ENCODE measurements around the gene TRPM5.
A peak's percentile ranks its signal among the peaks of the same experiment; 100 is the strongest.

TRPM5 gene

DNA sequence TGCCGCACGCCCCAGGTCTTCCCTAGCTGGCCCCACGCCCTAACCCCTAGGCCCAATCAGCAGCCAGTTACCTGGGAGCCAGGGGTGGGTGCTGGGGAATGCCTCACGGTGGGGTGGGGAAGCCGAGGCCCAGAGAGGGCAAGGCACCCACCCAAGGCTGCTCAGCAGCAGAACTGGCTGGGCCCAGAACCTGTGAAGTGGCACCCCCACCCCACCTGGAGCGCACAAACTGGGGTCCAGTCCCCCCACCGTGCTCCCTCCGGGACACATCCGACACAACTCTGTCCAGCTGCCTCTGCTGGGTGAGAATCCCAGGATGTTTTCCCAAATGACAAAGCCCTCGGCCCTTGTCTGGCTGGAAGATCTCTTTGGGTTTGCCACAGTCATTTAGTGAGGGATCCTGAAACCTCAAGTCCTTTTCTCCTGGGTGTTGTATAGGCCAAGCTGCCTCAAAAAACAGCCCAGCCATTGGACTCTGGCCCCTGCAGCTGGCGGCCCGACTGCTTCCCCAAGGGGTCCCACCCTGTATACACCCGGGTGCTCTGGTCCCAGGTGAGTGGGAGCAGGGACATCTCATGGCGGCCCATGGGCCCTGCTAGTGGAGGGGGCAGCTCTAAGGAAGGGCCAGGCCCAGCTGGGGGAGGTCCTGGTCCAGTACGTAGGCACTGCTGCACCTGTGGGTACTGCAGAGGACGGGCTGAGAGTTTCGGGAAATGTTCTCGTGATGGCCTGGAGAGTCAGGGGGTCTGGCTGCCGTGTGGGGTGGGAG is 22.9 kb downstream of the TRPM5 start:
- DNase-seq (ENCODE audit: low read depth, low spot score) = no peak

DNA sequence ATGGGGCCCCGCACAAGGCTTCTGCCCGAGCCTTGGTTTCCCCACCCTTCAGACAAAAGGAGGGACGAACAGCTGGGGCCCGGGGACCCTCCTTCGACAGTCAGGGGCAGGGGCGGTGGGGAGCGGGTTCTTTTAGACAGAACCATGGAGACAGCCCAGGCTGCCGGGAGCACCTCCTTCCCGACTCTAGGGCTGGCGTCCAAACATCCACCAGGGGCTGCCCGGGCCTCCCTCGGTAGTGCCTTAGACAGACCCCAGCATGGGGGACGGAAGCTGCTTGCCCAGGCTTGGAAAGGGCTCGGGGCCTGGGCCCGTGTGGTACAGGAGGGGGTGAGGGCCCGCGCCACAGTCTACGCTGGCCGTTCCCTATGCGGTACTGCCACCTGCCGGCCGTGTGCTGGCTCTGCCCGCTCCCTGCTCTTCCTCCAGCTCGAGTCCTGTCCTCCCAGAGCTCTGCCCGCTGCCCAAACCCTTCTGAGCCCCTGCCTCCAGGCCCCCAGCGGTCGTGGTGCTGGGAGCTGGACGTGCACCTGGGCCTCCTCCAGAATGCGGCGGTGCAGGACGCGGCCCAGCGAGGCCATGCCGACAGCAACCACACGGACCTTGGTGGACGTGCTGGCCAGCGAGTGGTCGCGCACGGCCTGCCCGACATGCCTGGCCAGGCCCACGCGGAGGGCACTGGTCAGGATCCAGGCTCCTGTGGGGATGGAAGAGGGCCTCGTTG is 23.6 kb downstream of the TRPM5 start:
- peak; percentile 29 for DNase-seq (ENCODE audit: low read depth, low spot score)

DNA sequence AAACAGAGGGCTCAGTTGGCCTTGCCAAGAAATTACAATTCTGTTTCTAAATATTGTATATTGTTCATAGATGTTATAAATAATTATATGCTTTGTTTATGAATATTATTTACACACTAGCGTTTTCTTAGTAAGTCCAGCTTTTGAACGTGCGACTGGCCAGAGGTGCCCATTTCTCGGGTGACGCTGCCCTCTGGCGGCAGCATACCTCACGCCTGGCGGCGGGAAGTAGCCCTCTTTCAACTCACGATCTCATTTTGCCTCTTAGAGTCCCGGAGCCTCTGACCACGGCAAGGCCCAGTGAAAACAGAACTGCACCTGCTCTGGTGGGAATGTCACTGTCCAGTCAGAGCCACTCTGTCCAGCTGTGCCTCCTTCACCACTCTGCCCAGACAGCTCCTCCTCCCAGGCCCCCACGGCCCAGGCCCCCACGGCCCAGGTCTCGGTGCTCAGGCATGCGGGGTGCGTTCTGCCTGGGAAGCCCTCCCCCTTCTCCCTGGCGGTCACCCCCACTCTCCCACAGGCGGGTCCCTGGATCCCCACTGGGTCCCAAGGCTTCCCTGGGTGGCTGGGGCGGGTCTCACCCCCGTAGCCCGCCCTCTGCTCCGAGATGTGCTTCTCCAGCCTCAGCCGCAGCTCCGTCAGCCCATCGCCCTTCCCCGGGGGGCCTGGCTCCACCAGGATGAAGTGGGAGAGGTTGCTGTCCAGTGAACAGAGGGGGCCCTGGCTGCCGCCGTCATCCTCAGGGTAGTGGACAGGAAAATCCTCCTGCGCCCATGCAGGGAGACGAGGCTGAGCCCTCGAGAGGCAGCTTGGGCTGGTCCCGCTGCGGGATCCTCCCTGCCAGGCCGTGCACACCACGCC is 24.4 kb downstream of the TRPM5 start:
- peak; percentile 35 for DNase-seq (ENCODE audit: low read depth, low spot score)

DNA sequence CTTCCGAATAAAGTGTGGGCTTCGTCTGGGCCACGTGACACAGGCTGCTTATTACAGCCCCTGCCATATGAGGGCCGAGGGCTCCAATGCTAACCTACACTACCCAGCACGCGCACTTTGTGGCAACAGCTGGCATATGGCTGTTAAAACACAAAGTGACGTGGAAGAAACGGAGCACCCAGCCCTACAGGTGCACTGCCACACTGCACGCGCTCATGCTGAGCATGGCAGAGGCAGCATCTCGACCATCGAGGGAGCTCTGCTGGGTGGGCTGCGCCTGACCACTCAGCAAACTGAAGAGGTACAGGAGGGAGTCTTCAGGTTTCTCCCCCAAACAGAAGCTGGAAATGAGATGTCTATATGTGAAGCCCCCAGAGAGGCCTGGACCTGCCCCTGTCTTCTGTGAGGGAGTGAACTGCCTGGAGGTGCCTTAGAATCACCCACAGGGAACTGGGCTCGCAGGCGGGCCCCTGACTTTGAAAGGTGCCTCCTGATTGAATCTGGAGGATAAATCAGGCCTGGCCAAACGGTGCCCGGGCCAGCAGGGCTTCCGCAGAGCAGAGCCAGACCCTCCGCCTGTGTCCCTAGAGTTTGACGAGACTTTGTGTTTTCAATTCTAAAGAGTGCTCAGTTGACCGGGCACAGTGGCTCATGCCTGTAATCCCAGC is 25.5 kb downstream of the TRPM5 start:
- no peak for DNase-seq (ENCODE audit: low read depth, low spot score)

DNA sequence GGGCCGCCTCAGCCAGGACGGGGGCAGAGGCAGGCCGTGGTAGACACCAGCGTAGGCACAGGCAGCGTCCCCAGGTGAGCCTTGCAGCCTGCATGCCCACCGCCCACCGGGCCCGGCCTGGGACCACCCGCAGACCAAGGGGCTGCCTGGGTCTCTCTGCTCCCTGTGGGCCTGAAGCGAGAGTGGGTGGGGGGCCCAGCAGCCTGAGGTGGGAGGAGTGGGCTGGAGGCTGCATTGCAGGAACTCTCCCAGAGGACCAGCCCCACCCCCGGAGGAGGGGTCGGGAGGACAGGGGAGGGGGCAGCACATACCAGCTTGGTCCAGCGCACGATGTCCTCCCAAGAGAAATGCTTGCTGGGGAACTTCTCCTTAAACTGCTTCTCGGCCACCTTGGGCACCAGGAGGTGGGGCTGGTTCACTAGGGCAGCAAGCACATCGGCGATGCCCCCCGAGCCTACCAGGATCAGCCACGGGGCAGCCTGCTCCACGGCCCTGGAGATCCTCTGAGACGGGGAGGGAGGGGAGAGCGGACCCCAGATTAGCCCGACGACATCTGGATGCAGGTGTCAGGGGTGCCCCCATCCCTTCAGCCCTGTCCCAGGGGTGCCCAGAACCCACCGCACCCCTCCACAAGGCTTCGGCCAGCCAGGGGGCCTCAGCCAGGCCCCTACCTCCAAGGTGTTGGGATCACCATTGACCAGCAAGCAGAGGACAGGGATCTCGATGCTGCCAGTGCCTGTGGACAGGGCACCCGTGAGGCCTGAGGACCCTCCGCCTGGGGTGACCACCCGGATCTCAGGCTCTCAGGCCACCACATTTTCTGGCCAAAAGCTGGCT is 26.2 kb downstream of the TRPM5 start:
- no peak for DNase-seq (ENCODE audit: low read depth, low spot score)

DNA sequence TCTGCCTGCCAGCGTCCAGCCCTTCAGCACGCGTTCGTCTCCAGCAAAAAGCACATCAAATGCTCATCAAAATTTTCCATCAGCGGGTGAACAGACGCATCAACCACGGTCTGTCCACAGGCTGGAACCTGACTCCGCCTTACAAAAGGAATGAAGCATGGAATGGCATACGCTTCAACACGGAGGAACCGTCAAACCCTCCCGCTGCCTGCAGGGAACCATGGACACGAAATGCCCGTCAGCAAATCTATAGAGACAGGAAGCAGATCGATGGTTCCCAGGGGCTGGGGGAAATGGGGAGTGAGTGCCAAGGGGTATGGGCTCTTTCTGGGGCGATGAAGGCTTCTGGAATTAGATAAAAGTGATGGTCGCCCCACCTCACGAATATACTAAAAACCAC is 27.5 kb downstream of the TRPM5 start:
- no peak for DNase-seq (ENCODE audit: low read depth, low spot score)

DNA sequence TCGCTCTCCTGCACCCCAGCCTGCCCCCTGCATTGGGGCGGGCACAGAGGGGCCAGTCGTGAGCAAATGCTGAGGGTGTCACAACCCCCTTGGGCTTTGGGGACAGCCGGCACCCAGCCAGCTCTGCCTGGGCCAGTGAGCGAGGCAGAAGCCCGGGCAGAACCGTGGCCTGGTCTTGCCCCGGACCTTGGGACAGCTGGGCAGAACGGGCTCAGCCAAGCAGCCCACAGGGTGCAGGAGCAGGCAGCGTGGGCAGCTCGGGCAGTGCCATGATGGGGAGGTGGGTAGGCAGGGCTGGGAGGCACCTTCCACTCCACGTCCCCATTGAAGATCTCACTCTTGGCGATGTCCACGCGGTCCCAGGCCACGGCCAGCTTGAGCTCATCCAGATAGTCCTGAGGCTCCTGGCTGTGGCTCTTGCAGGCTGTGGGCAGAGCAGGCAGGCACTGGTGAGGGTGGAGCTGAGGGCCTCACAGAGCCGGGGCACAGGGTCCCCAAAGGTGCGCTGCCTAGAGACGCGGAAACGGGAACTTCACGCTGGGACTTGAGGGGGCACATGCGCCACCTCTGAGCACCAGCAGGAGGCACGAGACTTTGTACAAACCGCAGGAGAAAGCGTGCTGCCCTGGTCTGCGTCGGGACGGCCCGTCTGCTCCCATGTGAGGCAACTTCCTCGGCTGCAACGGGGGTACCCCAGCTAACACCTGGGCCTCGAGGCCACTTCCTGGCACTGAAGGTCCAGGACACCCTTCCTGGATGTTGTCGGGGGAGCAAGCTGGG is 28.5 kb downstream of the TRPM5 start:
- no peak for DNase-seq (ENCODE audit: low read depth, low spot score)

DNA sequence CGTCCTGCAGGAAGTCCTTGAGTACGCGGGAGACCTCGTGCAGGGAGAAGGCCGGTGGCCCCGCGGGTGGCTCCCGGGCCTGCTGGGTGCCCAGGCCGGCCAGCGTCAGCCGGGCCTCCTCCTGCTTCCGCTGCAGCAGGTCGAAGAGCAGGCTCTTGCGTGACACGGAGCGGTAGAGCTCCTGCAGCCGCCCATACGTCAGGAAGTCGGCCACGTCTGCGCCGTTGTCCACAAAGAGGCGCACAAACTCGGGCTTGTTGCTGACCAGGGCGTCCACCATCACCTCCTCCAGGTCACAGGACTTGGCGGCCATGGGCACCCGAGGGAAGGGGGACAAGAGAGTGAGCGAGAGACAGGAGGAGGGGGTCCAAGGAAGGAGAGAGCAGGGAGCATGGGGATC is 29.1 kb downstream of the TRPM5 start:
- no peak for DNase-seq (ENCODE audit: low read depth, low spot score)

DNA sequence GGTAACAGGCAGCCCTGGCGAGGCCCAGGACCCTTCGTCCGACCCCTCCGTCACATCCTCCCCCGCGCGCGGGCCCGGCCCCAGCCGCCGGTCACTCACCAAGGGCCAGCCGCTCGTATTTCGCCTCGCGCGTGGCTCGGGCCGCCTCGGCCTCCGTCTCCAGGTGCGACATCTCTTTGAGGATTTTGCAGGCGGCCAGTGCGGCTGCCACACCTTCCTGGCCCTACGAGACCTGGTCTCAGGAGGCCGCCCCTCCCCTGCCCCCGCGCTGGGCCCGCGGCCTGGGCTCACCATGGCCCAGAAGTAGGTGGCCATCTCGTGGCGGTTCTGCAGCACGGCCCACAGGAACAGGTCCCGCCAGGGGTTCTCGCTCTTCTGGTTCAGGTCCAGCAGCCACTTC is 29.7 kb downstream of the TRPM5 start:
- no peak for DNase-seq (ENCODE audit: low read depth, low spot score)

DNA sequence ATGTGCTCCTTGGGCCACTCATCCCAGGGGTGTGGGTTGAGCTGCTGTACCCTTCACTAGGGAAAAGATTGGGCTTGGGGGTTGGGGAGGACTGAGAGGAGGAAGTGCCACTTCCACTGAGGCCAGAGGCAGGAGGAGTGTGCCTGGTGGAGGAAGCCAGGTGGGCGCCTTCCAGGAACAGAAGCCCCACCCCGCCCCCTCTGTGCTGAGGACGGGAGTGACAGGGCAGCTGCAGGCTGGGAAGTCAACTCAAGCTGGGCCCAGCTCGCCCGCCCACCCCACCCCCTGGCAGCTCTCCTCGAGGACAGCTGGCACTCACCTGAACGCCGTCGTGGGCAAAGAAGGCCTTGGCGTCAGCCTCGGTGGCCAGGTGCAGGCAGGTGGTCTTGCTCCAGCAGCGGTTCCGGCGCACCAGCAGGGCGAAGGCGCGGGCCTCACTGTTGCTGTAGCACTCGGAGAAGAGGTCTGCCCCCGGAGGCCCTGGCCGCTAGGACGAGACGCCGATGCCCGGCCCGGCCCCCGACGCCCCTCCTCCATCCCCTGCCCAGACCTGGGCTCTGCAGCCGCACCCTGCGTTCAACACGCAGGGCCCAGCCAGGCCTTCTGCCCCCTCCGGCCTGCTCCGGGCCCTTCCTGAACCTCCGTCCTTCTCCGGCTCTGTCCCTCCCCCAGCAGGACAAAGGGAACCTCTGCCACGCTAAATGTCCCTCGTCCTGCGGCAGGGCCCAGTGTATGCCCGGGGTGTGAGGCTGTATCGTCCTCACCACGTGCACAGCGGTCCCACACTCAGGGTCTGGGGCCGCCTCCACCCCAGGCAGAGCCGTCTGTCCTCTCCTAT is 30.4 kb downstream of the TRPM5 start:
- DNase-seq (ENCODE audit: low read depth, low spot score) = no peak

DNA sequence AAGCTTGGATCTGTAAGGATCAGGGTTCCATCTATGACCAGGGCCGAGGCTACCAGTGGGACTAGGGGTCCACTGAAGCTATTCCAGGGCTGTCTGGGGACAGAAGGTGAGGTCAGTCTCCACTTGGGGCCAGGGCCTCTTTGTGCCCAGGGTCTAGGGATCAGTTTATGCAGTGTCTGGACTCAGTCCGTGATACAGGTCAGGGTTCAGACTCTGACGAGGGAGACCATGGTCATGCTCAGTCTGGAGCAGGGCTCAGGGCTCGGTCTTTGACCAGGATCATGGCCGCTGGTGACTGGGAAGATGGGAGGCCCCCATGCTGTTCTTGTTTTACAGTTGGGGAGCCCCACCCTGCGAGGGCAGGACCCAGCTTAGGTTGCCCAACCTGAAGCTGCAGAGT is 32.0 kb downstream of the TRPM5 start:
- no peak for DNase-seq (ENCODE audit: low read depth, low spot score)

DNA sequence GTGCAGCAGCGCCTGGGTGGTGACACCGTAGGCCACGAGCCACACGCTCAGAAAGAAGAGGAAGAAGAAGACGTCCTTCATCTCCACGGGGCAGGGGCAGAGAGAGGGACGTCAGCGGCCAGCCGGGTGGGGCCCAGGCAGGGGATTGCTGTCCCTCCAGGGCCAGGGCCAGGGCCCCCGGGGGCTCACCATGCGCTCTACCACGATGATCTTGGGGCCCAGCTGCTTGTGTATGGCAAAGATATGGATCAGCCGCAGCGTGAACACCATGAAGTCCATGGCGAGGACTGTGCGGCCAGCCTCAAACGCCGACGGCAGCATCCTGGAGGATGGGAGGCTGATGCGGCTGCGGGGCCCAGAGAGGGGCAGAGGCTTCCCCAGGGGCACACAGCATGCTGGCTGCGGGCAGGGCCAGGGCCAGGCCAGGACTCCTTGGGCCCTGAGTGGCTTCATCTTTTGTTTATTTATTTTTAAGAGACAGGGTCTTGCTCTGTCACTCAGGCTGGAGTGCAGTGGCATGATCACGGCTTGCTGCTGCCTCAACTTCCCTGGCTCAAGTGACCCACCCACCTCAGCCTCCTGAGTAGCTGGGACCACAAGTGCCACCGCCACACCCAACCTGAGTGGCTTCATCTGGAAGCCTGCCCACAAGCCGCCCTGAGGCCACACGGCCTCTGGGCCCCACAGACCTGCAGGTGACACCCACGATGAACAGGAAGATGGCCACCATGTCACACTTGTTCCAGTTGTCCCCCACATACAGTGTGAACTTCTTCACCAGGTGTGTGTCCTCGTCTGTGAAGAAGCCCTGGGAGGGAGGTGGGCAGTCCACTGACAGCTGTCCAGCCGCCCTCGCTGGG is 32.6 kb downstream of the TRPM5 start:
- no peak for DNase-seq (ENCODE audit: low read depth, low spot score)

DNA sequence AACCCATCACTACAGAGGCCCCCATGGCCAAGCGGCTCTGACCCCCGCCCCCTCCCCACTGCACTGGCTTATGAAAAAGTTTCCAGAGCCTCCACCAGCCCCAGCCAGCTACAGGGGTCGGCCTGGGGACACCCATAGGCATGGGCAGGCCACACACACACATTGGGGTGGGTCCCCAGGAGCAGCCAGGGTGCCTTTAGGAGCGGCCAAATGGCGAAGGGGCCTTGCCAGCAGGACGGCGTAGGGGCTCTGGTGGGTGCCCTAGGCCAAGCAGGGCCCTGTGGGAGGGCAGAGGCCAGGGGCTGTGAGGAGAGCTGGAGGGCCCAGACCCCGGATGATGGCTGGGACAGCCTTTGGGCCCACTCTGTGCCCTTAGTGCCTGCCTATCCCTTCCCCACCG is 33.7 kb downstream of the TRPM5 start:
- DNase-seq (ENCODE audit: low read depth, low spot score) = no peak

DNA sequence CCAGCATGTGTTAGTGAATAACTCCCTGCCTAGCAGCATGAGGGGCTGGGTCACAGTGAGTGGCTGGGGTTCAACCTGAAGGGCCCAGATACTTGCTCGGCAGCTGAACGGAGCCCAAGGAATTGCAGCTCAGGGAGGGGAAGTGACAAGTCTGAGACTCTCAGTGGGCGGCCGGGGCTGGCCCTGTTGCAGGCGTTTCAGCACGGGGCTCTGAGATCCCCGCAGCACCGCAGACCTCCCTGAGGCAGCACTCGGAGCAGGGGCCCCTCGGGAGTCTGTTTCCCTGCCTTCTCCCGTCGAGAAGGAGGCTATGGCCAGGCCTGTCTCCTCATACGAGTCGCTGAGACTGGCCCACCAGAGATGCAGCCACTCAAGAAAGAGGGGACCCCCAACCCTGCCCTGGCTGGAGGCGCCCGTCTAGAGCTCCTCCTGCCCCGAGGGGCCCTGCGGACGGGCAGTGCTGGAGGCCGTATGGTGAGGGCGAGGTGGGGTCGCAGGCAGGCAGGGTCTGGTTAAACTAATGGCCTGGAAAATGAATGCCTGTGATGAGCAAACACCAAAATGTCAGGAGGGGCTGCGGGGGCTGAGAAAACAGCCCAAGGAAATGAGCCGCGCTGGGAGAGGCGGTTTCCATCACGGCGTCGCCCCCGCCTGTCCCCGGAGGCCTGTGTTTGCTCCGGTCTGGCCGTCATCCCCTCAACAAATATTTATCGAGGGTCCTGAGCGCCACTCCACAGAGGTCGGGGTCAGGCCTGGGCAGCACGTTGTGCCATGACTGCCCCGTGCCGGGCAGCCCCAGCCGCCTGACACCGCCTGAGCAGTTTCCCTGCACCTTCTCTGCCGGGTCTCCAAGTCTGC is 34.5 kb downstream of the TRPM5 start:
- no peak for DNase-seq (ENCODE audit: low read depth, low spot score)

DNA sequence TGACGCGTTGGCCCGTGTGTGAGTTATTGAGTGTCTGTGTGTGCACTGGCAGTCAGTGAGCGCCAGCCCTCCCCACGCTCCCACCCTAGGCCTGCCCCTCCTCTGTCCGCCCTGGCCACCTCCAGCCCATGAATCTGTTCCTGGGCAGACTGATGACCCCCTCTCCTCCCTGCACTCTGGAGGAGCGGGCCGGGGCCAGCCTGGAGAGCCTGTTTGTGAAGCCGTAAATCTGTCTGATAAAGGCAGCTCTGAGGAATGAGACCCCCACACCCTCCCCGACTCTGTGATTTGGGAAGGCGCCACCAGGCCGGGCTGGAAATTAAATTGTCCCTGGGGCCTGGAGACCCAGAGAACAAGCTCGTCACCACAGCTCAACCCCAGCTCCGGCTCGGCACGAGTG is 35.2 kb downstream of the TRPM5 start:
- DNase-seq (ENCODE audit: low read depth, low spot score) = no peak

DNA sequence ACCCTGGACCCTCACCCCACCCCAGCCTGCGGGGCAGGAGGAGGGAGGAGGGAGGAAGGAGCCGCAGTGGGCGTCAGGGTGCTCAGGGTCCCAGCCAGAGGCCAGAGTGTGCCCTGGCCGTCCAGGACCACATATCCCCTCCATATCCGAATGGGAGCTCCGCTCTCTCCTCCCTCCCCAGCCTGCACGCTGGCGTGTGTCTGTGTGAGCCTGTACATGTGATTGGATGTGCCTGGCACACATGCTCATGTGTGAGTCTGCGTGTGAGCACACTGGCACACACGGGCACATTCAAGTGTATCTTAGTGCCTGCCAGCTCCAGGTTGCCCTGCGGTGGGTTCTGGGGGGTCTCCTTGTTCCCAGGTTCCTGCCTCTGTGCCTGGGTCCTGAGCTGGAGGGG is 35.6 kb downstream of the TRPM5 start:
- DNase-seq (ENCODE audit: low read depth, low spot score) = no peak

DNA sequence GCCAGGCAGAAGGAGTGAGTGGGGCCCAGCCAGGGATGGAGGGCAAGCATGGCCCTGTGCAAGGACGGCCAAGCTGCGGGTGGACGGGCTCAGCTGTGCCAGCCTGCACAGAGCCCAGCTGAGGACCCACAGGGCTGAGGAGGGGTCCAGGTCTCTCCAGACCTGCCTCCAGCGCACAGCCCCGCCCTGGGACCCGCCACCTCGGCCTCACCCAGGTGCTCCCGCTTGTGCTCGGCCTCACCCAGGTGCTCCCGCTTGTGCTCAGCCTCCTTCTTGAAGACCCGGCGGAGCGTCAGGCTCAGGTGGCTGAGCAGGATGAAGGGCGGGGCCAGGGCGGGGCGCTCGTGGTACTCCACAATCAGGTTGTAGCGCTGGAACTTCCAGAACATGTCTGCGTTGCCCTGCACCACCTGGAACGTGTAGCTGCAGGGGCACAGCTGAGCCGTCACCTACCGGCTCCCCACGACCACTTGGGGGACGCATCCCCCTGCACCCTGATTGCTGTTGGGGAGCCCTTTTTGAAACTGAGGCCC is 37.4 kb downstream of the TRPM5 start:
- DNase-seq (ENCODE audit: low read depth, low spot score) = no peak
